ENCODE results near the gene FAM184B.

FAM184B gene

GRCh38 chr4:17773135-17773698 is 8.2 kb downstream of the FAM184B start:
- no peak for DNase-seq (ENCODE audit: low read depth in 2 of 2)

GRCh38 chr4:17771284-17771908 is 10.0 kb downstream of the FAM184B start:
- no peak for DNase-seq (ENCODE audit: low read depth in 2 of 2)

GRCh38 chr4:17770845-17771244 is 10.6 kb downstream of the FAM184B start:
- no peak for DNase-seq (ENCODE audit: low read depth in 2 of 2)

GRCh38 chr4:17769406-17770174 is 11.8 kb downstream of the FAM184B start:
- no peak for DNase-seq (ENCODE audit: low read depth in 2 of 2)

GRCh38 chr4:17766826-17767458 is 14.5 kb downstream of the FAM184B start:
- DNase-seq (ENCODE audit: low read depth in 2 of 2), result no peak

- no peak for DNase-seq (ENCODE audit: low read depth in 2 of 2)
Measured at GRCh38 chr4:17765514-17766286, 15.7 kb downstream of the FAM184B start.

- DNase-seq (ENCODE audit: low read depth in 2 of 2), result no peak
Measured at GRCh38 chr4:17763931-17764330, 17.5 kb downstream of the FAM184B start.

GRCh38 chr4:17763416-17763815 is 18.0 kb downstream of the FAM184B start:
- DNase-seq (ENCODE audit: low read depth in 2 of 2), result no peak

GRCh38 chr4:17762726-17763125 is 18.7 kb downstream of the FAM184B start:
- no peak for DNase-seq (ENCODE audit: low read depth in 2 of 2)

- DNase-seq (ENCODE audit: low read depth in 2 of 2), result no peak
Measured at GRCh38 chr4:17761062-17761461, 20.4 kb downstream of the FAM184B start.

GRCh38 chr4:17760626-17761025 is 20.8 kb downstream of the FAM184B start:
- DNase-seq (ENCODE audit: low read depth in 2 of 2), result no peak

GRCh38 chr4:17758485-17758884 is 22.9 kb downstream of the FAM184B start:
- no peak for DNase-seq (ENCODE audit: low read depth in 2 of 2)

- DNase-seq (ENCODE audit: low read depth in 2 of 2), result no peak
Measured at GRCh38 chr4:17757621-17758020, 23.8 kb downstream of the FAM184B start.

- DNase-seq (ENCODE audit: low read depth in 2 of 2), result no peak
Measured at GRCh38 chr4:17753646-17754045, 27.8 kb downstream of the FAM184B start.

- DNase-seq (ENCODE audit: low read depth in 2 of 2), result no peak
Measured at GRCh38 chr4:17740702-17741101, 40.7 kb downstream of the FAM184B start.

GRCh38 chr4:17736484-17736883 is 44.9 kb downstream of the FAM184B start:
- no peak for DNase-seq (ENCODE audit: low read depth in 2 of 2)

GRCh38 chr4:17726911-17727310 is 54.5 kb downstream of the FAM184B start:
- DNase-seq (ENCODE audit: low read depth in 2 of 2), result no peak

- DNase-seq (ENCODE audit: low read depth in 2 of 2), result no peak
Measured at GRCh38 chr4:17723648-17724047, 57.8 kb downstream of the FAM184B start.

- no peak for DNase-seq (ENCODE audit: low read depth in 2 of 2)
Measured at GRCh38 chr4:17722356-17722700, 59.1 kb downstream of the FAM184B start.

GRCh38 chr4:17721496-17722355 is 59.7 kb downstream of the FAM184B start:
- DNase-seq (ENCODE audit: low read depth in 2 of 2), result no peak

- DNase-seq (ENCODE audit: low read depth in 2 of 2), result no peak
Measured at GRCh38 chr4:17719106-17719505, 62.3 kb downstream of the FAM184B start.

All from stimulated activated CD4-positive, alpha-beta T cell treated with anti-CD3 and anti-CD28 coated beads, Interleukin-15, amount 100 ng/mL, for 48 hours (primary cell).